ENCODE results near the gene WT1. TPM values are rescaled to one million over a fixed set of nuclear protein-coding genes. Genes with fewer than 3 reads are reported as not detected.
"Not testable (repeated sequence)": the region's sequence is repeated elsewhere in the genome, so short reads cannot be mapped to it uniquely, and the experiment has no call there.

WT1 gene
- not detected for total RNA-seq
- long read RNA-seq, result 0 reads

- DNase-seq, result no peak
- intact Hi-C loops (cut with DNase I, micrococcal nuclease), result no loop called here
- ATAC-seq, result no peak
Observed at GRCh38 chr11:32435511-32435941, at the start of gene WT1. WT1 (minus strand) TSS chr11:32435539.

GRCh38 chr11:32479291-32479690 lies 44.0 kb upstream of the WT1 start:
- no peak for ATAC-seq
- intact Hi-C loops (cut with DNase I, micrococcal nuclease), result no loop called here

GRCh38 chr11:32478277-32478731 lies 43.0 kb upstream of the WT1 start:
- DNase-seq, result no peak
- intact Hi-C loops (cut with DNase I, micrococcal nuclease), result no loop called here
- ATAC-seq, result no peak

More at GRCh38 chr11:32479291-32479690, 44.0 kb upstream of the WT1 start:
- DNase-seq, result no peak

DNA sequence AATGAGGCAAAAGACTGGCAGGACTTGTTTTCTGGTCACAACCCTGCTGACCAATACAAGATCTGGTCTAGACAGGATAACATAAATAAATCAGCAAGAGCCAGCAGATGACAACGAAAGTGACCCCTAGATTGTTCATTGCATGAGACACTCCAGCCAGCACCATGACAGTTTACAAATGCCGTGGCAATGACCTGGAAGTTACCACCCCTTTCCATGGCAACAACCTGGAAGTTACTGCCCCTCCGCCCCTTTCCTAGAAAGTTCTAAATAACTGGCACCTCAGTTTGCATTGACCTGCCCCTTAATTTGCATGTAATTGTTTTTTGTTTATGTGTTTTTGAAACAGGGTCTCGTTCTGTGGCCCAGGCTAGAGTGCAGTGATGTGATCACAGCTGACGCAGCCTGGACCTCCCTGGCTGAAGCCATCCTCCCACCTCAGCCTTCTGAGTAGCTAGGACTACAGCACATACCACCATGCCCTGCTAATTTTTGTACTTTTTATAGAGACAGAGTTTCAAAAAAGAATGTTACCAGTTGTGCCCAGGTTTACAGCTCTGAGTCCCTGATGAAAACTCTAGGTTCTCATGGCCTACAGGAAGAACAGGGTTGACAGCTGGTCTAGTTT lies 38.1 kb upstream of the WT1 start:
- intact Hi-C loops (cut with DNase I, micrococcal nuclease), result no loop called here
- ATAC-seq, result no peak
- no peak for DNase-seq

DNA sequence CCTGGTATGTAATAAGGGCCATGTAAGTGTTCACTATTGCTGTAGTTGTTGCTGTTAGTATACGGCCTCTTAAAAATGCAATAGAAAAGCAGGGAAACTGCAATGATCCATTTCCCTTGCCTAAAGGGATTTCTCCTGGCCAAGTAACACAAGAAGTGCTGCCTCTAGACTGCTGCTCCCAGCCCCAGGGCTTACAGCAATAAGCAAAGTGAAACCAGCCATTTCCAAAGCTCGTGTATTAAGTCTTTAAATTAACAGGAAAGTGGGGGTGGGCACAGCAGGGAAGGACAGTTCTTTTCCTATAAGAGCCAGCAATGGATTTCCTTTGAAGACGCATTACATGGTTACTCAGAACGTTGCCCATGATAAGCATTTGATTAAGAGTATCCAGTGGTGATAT lies 36.9 kb upstream of the WT1 start:
- intact Hi-C loops (cut with DNase I, micrococcal nuclease), result no loop called here
- ATAC-seq (no peak), DNase-seq (no peak)

- DNase-seq; ATAC-seq; intact Hi-C loops (cut with DNase I, micrococcal nuclease): not testable (repeated sequence)
Observed at GRCh38 chr11:32471544-32471943, 36.2 kb upstream of the WT1 start.

GRCh38 chr11:32469791-32470190 lies 34.5 kb upstream of the WT1 start:
- intact Hi-C loops (cut with DNase I, micrococcal nuclease), result no loop called here
- DNase-seq, result no peak
- no peak for ATAC-seq

DNA sequence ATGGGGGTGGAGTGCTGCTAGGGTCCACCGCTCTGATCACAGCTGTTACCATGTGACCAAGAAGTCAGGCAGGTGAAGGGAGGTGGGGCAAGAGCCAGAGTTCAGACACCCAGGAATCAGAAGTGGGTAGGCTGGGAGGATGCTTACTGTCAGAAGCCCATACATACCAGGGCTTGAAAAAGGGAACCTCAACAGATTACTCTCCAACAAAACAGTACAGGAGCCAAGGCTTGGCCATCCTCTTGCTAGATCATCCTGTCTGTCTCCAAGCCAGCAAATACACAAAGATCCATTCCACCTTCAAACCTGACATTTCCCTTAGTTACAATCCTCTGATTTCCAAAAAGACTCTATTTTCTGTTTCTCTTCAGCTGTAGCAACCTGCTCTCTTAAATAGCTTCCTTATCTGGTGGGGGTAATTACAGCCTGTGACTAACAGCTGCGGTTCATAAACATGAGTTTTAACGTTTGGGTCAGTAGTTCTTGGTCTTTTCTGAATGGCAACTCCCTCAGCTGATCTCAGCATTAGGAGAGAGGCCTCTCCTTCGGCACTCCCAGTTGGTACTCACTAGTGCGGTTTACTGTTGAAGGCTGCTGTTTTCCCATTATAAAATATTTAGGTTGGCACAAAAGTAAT lies 31.1 kb upstream of the WT1 start:
- ATAC-seq, result peak; percentile 62
- no peak for DNase-seq
- intact Hi-C loops (cut with DNase I, micrococcal nuclease), result no loop called here

GRCh38 chr11:32464078-32464477 lies 28.7 kb upstream of the WT1 start:
- ATAC-seq (no peak), DNase-seq (no peak)
- intact Hi-C loops (cut with DNase I, micrococcal nuclease), result no loop called here

DNA sequence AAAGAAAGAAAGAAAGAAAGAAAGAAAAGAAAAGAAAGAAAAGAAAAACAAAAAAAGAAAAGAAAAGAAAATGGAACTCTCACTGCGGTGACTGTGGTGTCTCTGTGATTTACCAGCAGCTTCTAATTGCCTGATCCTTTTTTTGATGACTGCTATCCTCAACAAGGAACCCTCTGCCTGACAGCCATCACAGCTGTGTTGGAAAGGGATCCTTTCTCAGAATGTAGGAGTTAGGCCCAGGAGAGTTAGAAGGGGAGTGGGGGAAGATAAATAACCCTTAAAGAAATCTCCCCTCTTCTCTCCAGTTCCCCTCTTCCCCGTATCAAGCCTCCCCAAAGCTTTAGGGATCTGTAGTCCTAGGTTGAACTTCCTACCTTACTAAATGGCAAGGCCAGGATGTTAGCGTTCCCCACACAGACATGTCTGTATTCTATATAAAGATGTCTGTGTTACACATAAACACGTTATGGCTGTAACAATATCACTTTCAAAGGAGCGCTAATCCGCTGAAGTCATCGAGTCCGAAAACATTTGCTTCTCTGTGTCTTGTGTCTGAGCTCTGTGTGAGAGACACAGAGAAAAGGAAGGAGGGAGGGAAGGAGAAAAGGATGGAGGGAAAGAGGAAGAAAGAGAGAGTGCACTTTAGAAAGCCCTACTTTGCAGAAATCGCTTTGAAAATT lies 26.8 kb upstream of the WT1 start:
- DNase-seq, result no peak
- intact Hi-C loops (cut with DNase I, micrococcal nuclease), result no loop called here
- ATAC-seq, result no peak

DNA sequence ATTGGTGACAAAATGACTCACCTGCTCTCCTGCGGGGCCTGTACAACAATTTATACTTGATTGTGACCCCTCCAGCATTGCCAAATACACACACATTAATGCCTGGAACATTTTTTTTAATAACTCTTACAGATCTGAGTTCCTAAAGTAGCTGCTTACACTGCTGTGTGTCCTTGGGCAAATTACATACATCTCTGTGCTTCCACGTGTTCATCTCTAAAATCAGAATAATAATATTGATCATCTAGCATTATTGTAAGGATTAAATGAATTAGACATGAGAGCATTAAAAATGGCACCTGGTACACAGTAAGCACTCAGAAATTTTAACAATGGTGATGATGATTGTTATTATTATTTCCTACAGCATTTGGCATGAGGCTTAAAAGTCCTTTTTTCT lies 21.5 kb upstream of the WT1 start:
- no peak for ATAC-seq
- intact Hi-C loops (cut with DNase I, micrococcal nuclease), result no loop called here
- no peak for DNase-seq

- ATAC-seq (no peak), DNase-seq (no peak)
- intact Hi-C loops (cut with DNase I, micrococcal nuclease), result no loop called here
Observed at GRCh38 chr11:32454993-32455392, 19.7 kb upstream of the WT1 start.

GRCh38 chr11:32451808-32452207 lies 16.5 kb upstream of the WT1 start:
- ATAC-seq, result no peak
- intact Hi-C loops (cut with DNase I, micrococcal nuclease), result no loop called here

GRCh38 chr11:32450372-32450771 lies 15.0 kb upstream of the WT1 start:
- intact Hi-C loops (cut with DNase I, micrococcal nuclease), result no loop called here
- no peak for ATAC-seq

More at GRCh38 chr11:32451808-32452207, 16.5 kb upstream of the WT1 start:
- no peak for DNase-seq

GRCh38 chr11:32448232-32448631 lies 12.9 kb upstream of the WT1 start:
- intact Hi-C loops (cut with DNase I, micrococcal nuclease), result no loop called here
- no peak for ATAC-seq
- no peak for DNase-seq

More at GRCh38 chr11:32450372-32450771, 15.0 kb upstream of the WT1 start:
- no peak for DNase-seq

DNA sequence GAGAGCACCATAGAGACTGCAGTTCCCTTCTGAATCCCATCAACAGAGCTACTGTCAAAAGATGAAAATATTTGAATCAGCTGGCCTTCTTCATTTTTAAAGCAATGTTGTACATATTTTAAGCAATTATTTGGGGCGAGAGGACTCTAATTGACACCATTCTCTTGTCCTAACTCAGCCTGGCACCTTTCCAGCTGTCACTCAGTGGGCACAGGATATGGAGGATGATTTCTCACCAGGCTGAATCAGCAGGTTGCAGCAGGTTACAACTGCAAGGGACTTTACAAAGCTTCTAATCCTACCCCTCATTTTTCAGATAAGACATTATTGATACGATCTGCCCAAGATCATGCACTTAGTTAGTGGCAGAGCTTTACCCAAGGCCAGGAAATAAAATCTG lies 11.9 kb upstream of the WT1 start:
- ATAC-seq (no peak), DNase-seq (no peak)
- intact Hi-C loops (cut with DNase I, micrococcal nuclease), result no loop called here

GRCh38 chr11:32446227-32446626 lies 10.9 kb upstream of the WT1 start:
- intact Hi-C loops (cut with DNase I, micrococcal nuclease), result no loop called here
- no peak for DNase-seq
- no peak for ATAC-seq

- no peak for DNase-seq
- ATAC-seq, result no peak
- intact Hi-C loops (cut with DNase I, micrococcal nuclease), result no loop called here
Observed at GRCh38 chr11:32444186-32444585, 8.8 kb upstream of the WT1 start.

DNA sequence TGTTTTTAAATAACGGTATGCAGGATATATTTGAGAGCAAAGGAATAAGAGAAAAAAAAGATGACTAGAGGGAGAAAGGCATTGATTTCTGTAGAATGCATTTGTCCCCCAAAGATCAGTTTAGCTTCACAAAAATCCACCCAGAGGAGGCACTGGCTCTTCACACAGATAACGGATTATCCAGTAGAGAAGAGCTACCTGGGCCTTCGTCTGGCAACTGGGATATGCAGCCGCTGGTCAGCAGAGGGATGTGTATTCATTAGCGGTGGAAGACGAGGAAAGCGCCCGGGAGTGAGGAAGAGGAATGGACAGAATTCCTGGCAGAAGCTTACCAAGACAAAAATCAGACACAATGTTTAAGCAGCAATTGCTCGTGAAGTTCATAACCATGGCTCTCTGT lies 5.6 kb upstream of the WT1 start:
- DNase-seq, result no peak
- intact Hi-C loops (cut with DNase I, micrococcal nuclease), result no loop called here
- no peak for ATAC-seq

DNA sequence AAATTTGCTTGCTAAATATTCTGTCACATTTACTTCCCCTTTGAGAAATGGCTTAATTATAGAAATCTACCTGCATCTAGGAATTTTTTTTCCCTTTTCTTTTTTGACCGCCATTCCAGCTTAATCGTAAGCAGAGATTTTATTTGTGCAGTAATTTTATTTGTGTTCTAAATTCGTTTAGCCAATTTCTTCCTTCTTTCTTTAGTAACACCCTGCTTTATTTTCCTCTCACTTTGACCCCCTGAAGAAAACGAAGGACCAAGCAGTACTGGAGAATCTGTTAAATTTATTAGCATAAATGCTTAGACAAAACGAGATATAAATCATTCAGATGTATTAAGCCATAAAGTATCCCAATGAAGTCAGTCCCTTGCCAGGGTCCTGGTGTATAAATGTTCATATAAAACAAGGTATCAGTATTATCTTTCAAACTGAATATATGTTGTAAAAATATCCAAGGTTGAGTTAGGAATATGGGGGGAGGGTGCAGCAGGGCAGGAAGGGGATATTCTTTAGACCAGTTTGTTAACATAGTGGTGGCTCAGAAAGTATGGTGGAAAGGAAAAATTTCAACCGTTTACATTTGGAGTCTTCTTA lies 5.1 kb upstream of the WT1 start:
- no peak for DNase-seq
- ATAC-seq, result no peak
- intact Hi-C loops (cut with DNase I, micrococcal nuclease), result no loop called here
